NCI-H226 (cell line): ENCODE measurements around the gene GPR108.
"Not testable (repeated sequence)": the region's sequence is repeated elsewhere in the genome, so short reads cannot be mapped to it uniquely, and the experiment has no call there.

ENCODE experiments used
- DNase-seq: peaks from one replicate; pipeline ENCODE4 v3.0.0-alpha.2; 2015

GPR108 gene

GRCh38 chr19:6737284-6737872 is at the start of gene GPR108:
Gene GPR108 (minus strand): TSS chr19:6737580. CDS start chr19:6737576, 4 bp downstream.
- peak; percentile 100 for DNase-seq

- peak; percentile 66 for DNase-seq
These were observed 41.8 kb upstream of the GPR108 start for GRCh38 chr19:6779206-6779605.

GRCh38 chr19:6778386-6778785 is 41.0 kb upstream of the GPR108 start:
- no peak for DNase-seq

- DNase-seq, result no peak
These were observed 40.1 kb upstream of the GPR108 start for GRCh38 chr19:6777434-6777833.

- DNase-seq, result no peak
These were observed 39.6 kb upstream of the GPR108 start for GRCh38 chr19:6776999-6777398.

GRCh38 chr19:6776045-6776444 is 38.7 kb upstream of the GPR108 start:
- DNase-seq, result not testable (repeated sequence)

GRCh38 chr19:6774821-6775707 is 37.7 kb upstream of the GPR108 start:
- DNase-seq, result no peak

- no peak for DNase-seq
These were observed 36.0 kb upstream of the GPR108 start for GRCh38 chr19:6773323-6773931.

GRCh38 chr19:6772866-6773322 is 35.5 kb upstream of the GPR108 start:
- no peak for DNase-seq

GRCh38 chr19:6772028-6772865 is 34.9 kb upstream of the GPR108 start, which contains the start of gene VAV1:
Gene VAV1 (plus strand): TSS chr19:6772708. CDS start chr19:6772808, 100 bp downstream.
- no peak for DNase-seq

GRCh38 chr19:6771648-6772027 is 34.3 kb upstream of the GPR108 start:
- not testable (repeated sequence) for DNase-seq

- DNase-seq, result no peak
These were observed 31.7 kb upstream of the GPR108 start for GRCh38 chr19:6769006-6769619.

- DNase-seq, result no peak
These were observed 30.9 kb upstream of the GPR108 start for GRCh38 chr19:6768236-6768785.

GRCh38 chr19:6767357-6768235 is 30.2 kb upstream of the GPR108 start, which contains the start of gene SH2D3A:
Gene SH2D3A (minus strand): TSS chr19:6767435. CDS start chr19:6763748, 3,687 bp downstream.
- peak; percentile 77 for DNase-seq

GRCh38 chr19:6767081-6767356 is 29.6 kb upstream of the GPR108 start:
- peak; percentile 24 for DNase-seq

- no peak for DNase-seq
These were observed 29.1 kb upstream of the GPR108 start for GRCh38 chr19:6766357-6767080.

GRCh38 chr19:6765738-6766356 is 28.5 kb upstream of the GPR108 start:
- peak; percentile 51 for DNase-seq

GRCh38 chr19:6762253-6762797 is 24.9 kb upstream of the GPR108 start:
- not testable (repeated sequence) for DNase-seq

- no peak for DNase-seq
These were observed 23.8 kb upstream of the GPR108 start for GRCh38 chr19:6761053-6761676.
